Neural cell (in vitro differentiated cells): Measurements from ENCODE around the gene ZBTB40. TPM values are rescaled to one million over a fixed set of nuclear protein-coding genes. Genes with fewer than 3 reads are reported as not detected.
A peak's percentile ranks its signal among the peaks of the same experiment; 100 is the strongest.

Experiments used
- H2AFZ ChIP-seq: fragments of 200-600, 300-800 bp; sonication (generic), shearing (Covaris generic); 2 replicates; pipeline ENCODE4 v1.6.0; 2014; ENCODE audit warnings: low read depth, mild to moderate bottlenecking, antibody characterized with exemption, low read length, moderate library complexity
- H3F3A ChIP-seq: fragments of 200-600 bp; shearing (Covaris generic); 2 replicates; pipeline ENCODE4 v1.6.1; 2016; ENCODE audit warnings: mild to moderate bottlenecking, moderate library complexity, mixed read lengths, antibody characterized with exemption, low read length; ENCODE audit not compliant: insufficient read depth, poor library complexity, severe bottlenecking
- H3K27ac ChIP-seq: fragments of 200-600, 300-800 bp; sonication (generic), shearing (Covaris generic); 2 replicates; pipeline ENCODE4 v1.5.1; 2014; ENCODE audit warnings: mild to moderate bottlenecking, low read length, moderate library complexity
- H3K27me3 ChIP-seq: fragments of 300-800, 200-600 bp; sonication (generic), shearing (Covaris generic); 2 replicates; pipeline ENCODE4 v1.6.0; 2014; ENCODE audit warnings: mild to moderate bottlenecking, low read depth, low read length, moderate library complexity; ENCODE audit not compliant: insufficient read depth
- H3K36me3 ChIP-seq: fragments of 300-800, 200-600 bp; sonication (generic), shearing (Covaris generic); 2 replicates; pipeline ENCODE4 v1.5.1; 2014; ENCODE audit warnings: mild to moderate bottlenecking, antibody characterized with exemption, low read length, moderate library complexity; ENCODE audit not compliant: insufficient read depth
- H3K4me2 ChIP-seq: fragments of 300-800, 200-600 bp; sonication (generic), shearing (Covaris generic); 2 replicates; pipeline ENCODE4 v1.6.0; 2014; ENCODE audit warnings: mild to moderate bottlenecking, low read length
- H3K4me3 ChIP-seq: fragments of 300-800, 200-600 bp; sonication (generic), shearing (Covaris generic); 2 replicates; pipeline ENCODE4 v1.5.1; 2014; ENCODE audit warnings: mild to moderate bottlenecking, low read length, moderate library complexity
- H3K79me2 ChIP-seq: fragments of 200-600 bp; shearing (Covaris generic); replicated peaks from 2 replicates; pipeline ENCODE4 v1.6.0; 2014; ENCODE audit warnings: mild to moderate bottlenecking, low read length, moderate library complexity; ENCODE audit not compliant: insufficient read depth
- H3K9ac ChIP-seq: fragments of 300-800, 200-600 bp; sonication (generic), shearing (Covaris generic); 2 replicates; pipeline ENCODE4 v1.6.1; 2016; ENCODE audit warnings: mild to moderate bottlenecking, low read length, mixed read lengths
- H3K9me2 ChIP-seq: fragments of 200-600 bp; shearing (Covaris generic); 2 replicates; pipeline ENCODE4 v1.6.1; 2016; ENCODE audit warnings: mild to moderate bottlenecking, low read length, mixed read lengths; ENCODE audit not compliant: insufficient read depth
- H3K9me3 ChIP-seq: fragments of 200-600, 300-800 bp; sonication (generic), shearing (Covaris generic); 2 replicates; pipeline ENCODE4 v1.6.1; 2016; ENCODE audit warnings: mild to moderate bottlenecking, mixed run types, low read length, moderate library complexity, mixed read lengths
- H4K20me1 ChIP-seq: fragments of 200-600 bp; shearing (Covaris generic); 2 replicates; pipeline ENCODE4 v1.6.1; 2016; ENCODE audit warnings: mild to moderate bottlenecking, mixed run types; ENCODE audit not compliant: insufficient read depth
- EP300 ChIP-seq: fragments of 450-650 bp; conservative IDR thresholded peaks from 2 replicates; pipeline ENCODE4 v1.6.1; 2014; ENCODE audit warnings: antibody characterized with exemption, mild to moderate bottlenecking, moderate library complexity; ENCODE audit not compliant: poor library complexity, severe bottlenecking
- EZH2 ChIP-seq: fragments of 200-600, 300-800 bp; shearing (Covaris generic), sonication (generic); IDR thresholded peaks from 2 replicates; pipeline ENCODE4 v1.6.1; 2014; ENCODE audit warnings: antibody characterized with exemption, low read length, borderline replicate concordance, mild to moderate bottlenecking; ENCODE audit not compliant: insufficient read depth, poor library complexity, severe bottlenecking
- MXI1 ChIP-seq: fragments of 450-650 bp; conservative IDR thresholded peaks from 2 replicates; pipeline ENCODE4 v1.6.1; 2014; ENCODE audit warnings: antibody characterized with exemption, mild to moderate bottlenecking; ENCODE audit not compliant: poor library complexity, severe bottlenecking
- POLR2AphosphoS5 ChIP-seq: IDR thresholded peaks from 2 replicates; pipeline ENCODE4 v1.6.1; 2012
- RAD21 ChIP-seq: fragments of 450-650 bp; conservative IDR thresholded peaks from 2 replicates; pipeline ENCODE4 v1.6.1; 2014; ENCODE audit warnings: antibody characterized with exemption, mild to moderate bottlenecking, moderate library complexity
- SMC3 ChIP-seq: fragments of 450-650 bp; conservative IDR thresholded peaks from 2 replicates; pipeline ENCODE4 v1.6.1; 2014; ENCODE audit warnings: antibody characterized with exemption, mild to moderate bottlenecking, moderate library complexity; ENCODE audit not compliant: poor library complexity
- TAF1 ChIP-seq: IDR thresholded peaks from 2 replicates; pipeline ENCODE4 v1.6.1; 2012; ENCODE audit warnings: low read depth
- polyA plus RNA-seq: library from polyadenylated mRNA; depleted of rRNA; stranded (reverse); fragments of >200 nt; gene quantifications from 2 replicates; pipeline ENCODE4 v1.2.3, GENCODE V29; 2014
- TF ChIP-seq, protein P1 (sequence below): fragments of 450-650 bp; IDR thresholded peaks from 2 replicates; pipeline ENCODE4 v1.5.1; 2014; ENCODE audit warnings: antibody characterized with exemption, mild to moderate bottlenecking, moderate library complexity; ENCODE audit not compliant: poor library complexity, severe bottlenecking
- TF ChIP-seq, protein P2 (sequence below): IDR thresholded peaks from 2 replicates; pipeline ENCODE4 v1.6.1; 2012; ENCODE audit warnings: borderline replicate concordance

The ZBTB40 gene
- polyA plus RNA-seq, 1 donor from 2014 or later, result 12.7 TPM

DNA sequence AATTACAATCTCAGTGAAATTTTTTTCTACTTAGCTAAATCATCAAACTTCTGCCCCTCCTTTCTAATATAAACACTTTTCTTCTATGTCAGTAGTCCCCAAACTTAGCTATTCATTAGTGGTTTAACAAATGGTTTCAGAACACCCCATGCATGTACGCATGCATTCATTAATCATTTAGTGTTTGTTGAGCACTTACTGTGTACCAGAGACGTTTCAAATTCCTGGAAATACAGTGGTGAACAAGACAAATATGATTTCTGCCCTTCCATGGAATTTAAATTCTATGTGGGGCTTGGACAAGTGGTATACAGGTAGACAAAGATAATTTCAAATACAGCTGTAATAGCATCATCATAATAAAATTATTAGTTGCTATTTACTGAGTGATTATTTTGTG, 1.5 kb downstream of the ZBTB40 start:
- Histone ChIP-seq H3K4me3 (peak overlapping the region; percentile 86), H3K36me3 (no peaks in the 10 kb centered on the region), H3K79me2 (peaks cover 12% of the 10 kb centered on the region), H4K20me1 (no peaks in the 10 kb centered on the region), H3K27ac (peak overlapping the region; percentile 91), H3F3A (peaks cover 4% of the 10 kb centered on the region), H3K4me2 (peak overlapping the region; percentile 79), H3K9ac (peak overlapping the region; percentile 94), H3K9me2 (no peaks in the 10 kb centered on the region), H3K9me3 (no peaks in the 10 kb centered on the region), H2AFZ (no peak overlapping the region), H3K27me3 (no peaks in the 10 kb centered on the region)
- TF ChIP-seq, protein P1, sequence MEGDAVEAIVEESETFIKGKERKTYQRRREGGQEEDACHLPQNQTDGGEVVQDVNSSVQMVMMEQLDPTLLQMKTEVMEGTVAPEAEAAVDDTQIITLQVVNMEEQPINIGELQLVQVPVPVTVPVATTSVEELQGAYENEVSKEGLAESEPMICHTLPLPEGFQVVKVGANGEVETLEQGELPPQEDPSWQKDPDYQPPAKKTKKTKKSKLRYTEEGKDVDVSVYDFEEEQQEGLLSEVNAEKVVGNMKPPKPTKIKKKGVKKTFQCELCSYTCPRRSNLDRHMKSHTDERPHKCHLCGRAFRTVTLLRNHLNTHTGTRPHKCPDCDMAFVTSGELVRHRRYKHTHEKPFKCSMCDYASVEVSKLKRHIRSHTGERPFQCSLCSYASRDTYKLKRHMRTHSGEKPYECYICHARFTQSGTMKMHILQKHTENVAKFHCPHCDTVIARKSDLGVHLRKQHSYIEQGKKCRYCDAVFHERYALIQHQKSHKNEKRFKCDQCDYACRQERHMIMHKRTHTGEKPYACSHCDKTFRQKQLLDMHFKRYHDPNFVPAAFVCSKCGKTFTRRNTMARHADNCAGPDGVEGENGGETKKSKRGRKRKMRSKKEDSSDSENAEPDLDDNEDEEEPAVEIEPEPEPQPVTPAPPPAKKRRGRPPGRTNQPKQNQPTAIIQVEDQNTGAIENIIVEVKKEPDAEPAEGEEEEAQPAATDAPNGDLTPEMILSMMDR, result no peak
- TF ChIP-seq MXI1 (no peak), EZH2 (no peak), RAD21 (no peak), SMC3 (no peak), EP300 (no peak), POLR2AphosphoS5 (no peak), TAF1 (no peak)
- TF ChIP-seq, protein P2, sequence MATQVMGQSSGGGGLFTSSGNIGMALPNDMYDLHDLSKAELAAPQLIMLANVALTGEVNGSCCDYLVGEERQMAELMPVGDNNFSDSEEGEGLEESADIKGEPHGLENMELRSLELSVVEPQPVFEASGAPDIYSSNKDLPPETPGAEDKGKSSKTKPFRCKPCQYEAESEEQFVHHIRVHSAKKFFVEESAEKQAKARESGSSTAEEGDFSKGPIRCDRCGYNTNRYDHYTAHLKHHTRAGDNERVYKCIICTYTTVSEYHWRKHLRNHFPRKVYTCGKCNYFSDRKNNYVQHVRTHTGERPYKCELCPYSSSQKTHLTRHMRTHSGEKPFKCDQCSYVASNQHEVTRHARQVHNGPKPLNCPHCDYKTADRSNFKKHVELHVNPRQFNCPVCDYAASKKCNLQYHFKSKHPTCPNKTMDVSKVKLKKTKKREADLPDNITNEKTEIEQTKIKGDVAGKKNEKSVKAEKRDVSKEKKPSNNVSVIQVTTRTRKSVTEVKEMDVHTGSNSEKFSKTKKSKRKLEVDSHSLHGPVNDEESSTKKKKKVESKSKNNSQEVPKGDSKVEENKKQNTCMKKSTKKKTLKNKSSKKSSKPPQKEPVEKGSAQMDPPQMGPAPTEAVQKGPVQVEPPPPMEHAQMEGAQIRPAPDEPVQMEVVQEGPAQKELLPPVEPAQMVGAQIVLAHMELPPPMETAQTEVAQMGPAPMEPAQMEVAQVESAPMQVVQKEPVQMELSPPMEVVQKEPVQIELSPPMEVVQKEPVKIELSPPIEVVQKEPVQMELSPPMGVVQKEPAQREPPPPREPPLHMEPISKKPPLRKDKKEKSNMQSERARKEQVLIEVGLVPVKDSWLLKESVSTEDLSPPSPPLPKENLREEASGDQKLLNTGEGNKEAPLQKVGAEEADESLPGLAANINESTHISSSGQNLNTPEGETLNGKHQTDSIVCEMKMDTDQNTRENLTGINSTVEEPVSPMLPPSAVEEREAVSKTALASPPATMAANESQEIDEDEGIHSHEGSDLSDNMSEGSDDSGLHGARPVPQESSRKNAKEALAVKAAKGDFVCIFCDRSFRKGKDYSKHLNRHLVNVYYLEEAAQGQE, result no peak

DNA sequence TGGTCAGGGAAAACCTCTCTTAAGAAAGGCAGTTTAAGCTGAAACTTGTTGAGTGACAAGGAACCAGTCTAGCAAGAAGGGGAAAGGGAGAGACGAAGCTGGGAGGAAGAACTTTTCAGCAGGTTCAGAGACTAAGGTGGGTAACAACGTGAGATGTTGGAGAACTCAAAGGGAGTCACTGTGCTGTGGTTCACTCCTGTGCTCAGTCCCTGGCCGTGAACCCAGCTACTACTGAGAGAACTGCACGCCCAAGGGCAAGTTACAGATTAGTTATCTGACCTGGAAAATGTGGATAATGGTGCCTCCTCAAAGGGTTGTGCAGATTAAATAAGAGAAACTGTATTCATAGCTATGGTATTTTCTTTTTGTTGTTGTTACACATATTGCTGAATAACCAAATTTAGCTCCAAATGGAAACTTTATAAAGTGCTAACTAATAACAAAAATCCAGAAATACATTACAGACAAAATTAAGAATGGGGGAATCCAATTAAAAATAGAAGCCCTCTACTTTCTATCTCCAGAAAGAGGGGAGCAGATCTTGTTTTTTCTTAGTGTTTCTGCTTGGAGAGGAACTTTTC, 2.9 kb downstream of the ZBTB40 start:
- Histone ChIP-seq H3K9me3 (no peaks in the 10 kb centered on the region), H3K27ac (no peak overlapping the region), H3K9me2 (no peaks in the 10 kb centered on the region), H3K79me2 (peaks cover 18% of the 10 kb centered on the region), H4K20me1 (no peaks in the 10 kb centered on the region), H2AFZ (no peak overlapping the region), H3F3A (peaks cover 4% of the 10 kb centered on the region), H3K4me3 (no peak overlapping the region), H3K27me3 (no peaks in the 10 kb centered on the region), H3K36me3 (no peaks in the 10 kb centered on the region), H3K4me2 (no peak overlapping the region), H3K9ac (no peak overlapping the region)
- TF ChIP-seq EZH2, result no peak
- no peak for TF ChIP-seq RAD21
- TF ChIP-seq MXI1, result no peak
- TF ChIP-seq TAF1, result no peak
- TF ChIP-seq, protein P2, result no peak
- no peak for TF ChIP-seq POLR2AphosphoS5
- no peak for TF ChIP-seq SMC3
- TF ChIP-seq, protein P1, result no peak
- no peak for TF ChIP-seq EP300
